IMR-90 (cell line): ENCODE measurements around the gene ZNF486. TPM values are rescaled to one million over a fixed set of nuclear protein-coding genes. Genes with fewer than 3 reads are reported as not detected.

Experiments used
- ATAC-seq: fragments of 200-7000 bp; cut with Tn5 transposase; 2 replicates; pipeline ENCODE4 v1.9.1; 2020; ENCODE audit warnings: low read depth, mild to moderate bottlenecking, moderate library complexity
- BruUV-seq: library from RNA; stranded (reverse); fragments of 400-500 nt; replicated peaks from 2 replicates; lab custom pipeline; 2021; lab: Mats Ljungman, UMichigan
- CTCF ChIA-PET: fragments of 300-600 bp; formaldehyde crosslinking; extraction: SDS; loops from one replicate; lab custom pipeline; 2021; ENCODE audit warnings: antibody characterized with exemption; lab: Yijun Ruan, JAX
- POLR2A ChIA-PET: fragments of 300-600 bp; sonication (Branson Sonifier 250); formaldehyde crosslinking; loops from one replicate; lab custom pipeline; 2022; ENCODE audit warnings: antibody characterized with exemption; ENCODE audit not compliant: unreplicated experiment; lab: Charles Lee
- DNase-seq: peaks from one replicate; pipeline ENCODE4 v3.0.0; 2013
- H2AFZ ChIP-seq: replicated peaks from 2 replicates; pipeline ENCODE3; 2013; ENCODE audit warnings: low read length, mild to moderate bottlenecking; ENCODE audit not compliant: poor library complexity
- H2AK5ac ChIP-seq: 2 replicates; pipeline ENCODE4 v1.6.1; 2013; ENCODE audit warnings: low read depth, low read length, inconsistent platforms
- H2AK9ac ChIP-seq: replicated peaks from 2 replicates; pipeline ENCODE3; 2013; ENCODE audit warnings: mild to moderate bottlenecking, low read depth, low read length, moderate library complexity; ENCODE audit not compliant: poor library complexity
- H2BK120ac ChIP-seq: 2 replicates; pipeline ENCODE4 v1.6.1; 2013; ENCODE audit warnings: low read depth, low read length, inconsistent platforms
- H2BK15ac ChIP-seq: 3 replicates; pipeline ENCODE4 v1.6.1; 2013; ENCODE audit warnings: low read depth, low read length, inconsistent platforms
- H2BK20ac ChIP-seq: 2 replicates; pipeline ENCODE4 v1.6.1; 2013; ENCODE audit warnings: low read depth, mild to moderate bottlenecking, inconsistent platforms, low read length, moderate library complexity
- H2BK5ac ChIP-seq: 2 replicates; pipeline ENCODE4 v1.6.1; 2013; ENCODE audit warnings: mild to moderate bottlenecking, low read depth, low read length, inconsistent platforms; ENCODE audit not compliant: poor library complexity, severe bottlenecking
- H3K14ac ChIP-seq: replicated peaks from 2 replicates; pipeline ENCODE4 v1.6.1; 2013; ENCODE audit warnings: low read depth, low read length, inconsistent platforms
- H3K18ac ChIP-seq: 2 replicates; pipeline ENCODE4 v1.6.1; 2013; ENCODE audit warnings: low read depth, low read length, control low read depth
- H3K23ac ChIP-seq: 2 replicates; pipeline ENCODE4 v1.6.1; 2013; ENCODE audit warnings: low read depth, low read length, inconsistent platforms
- H3K27ac ChIP-seq: 2 replicates; pipeline ENCODE4 v1.5.1; 2013; ENCODE audit warnings: mild to moderate bottlenecking, control low read depth, low read length; ENCODE audit not compliant: insufficient read depth
- H3K27me3 ChIP-seq: 2 replicates; pipeline ENCODE4 v1.6.1; 2013; ENCODE audit warnings: low read length; ENCODE audit not compliant: control insufficient read depth, insufficient read depth
- H3K36me3 ChIP-seq: 2 replicates; pipeline ENCODE4 v1.6.1; 2013; ENCODE audit warnings: low read length, mixed read lengths; ENCODE audit not compliant: control insufficient read depth, insufficient read depth
- H3K4ac ChIP-seq: 2 replicates; pipeline ENCODE4 v1.6.1; 2013; ENCODE audit warnings: low read depth, low read length, inconsistent platforms
- H3K4me1 ChIP-seq: 2 replicates; pipeline ENCODE4 v1.6.1; 2013; ENCODE audit warnings: low read length, mixed read lengths; ENCODE audit not compliant: control insufficient read depth, insufficient read depth
- H3K4me2 ChIP-seq: 2 replicates; pipeline ENCODE4 v1.6.1; 2013; ENCODE audit warnings: low read depth, mild to moderate bottlenecking, control low read depth, low read length, moderate library complexity
- H3K4me3 ChIP-seq: 2 replicates; pipeline ENCODE4 v1.5.1; 2013; ENCODE audit warnings: low read depth, mild to moderate bottlenecking, control low read depth, low read length, moderate library complexity; ENCODE audit not compliant: insufficient read depth
- H3K56ac ChIP-seq: 2 replicates; pipeline ENCODE4 v1.6.1; 2013; ENCODE audit warnings: low read length, inconsistent platforms; ENCODE audit not compliant: insufficient read depth; ENCODE audit errors: extremely low read depth
- H3K79me1 ChIP-seq, 2 experiments: 2 replicates each; pipeline ENCODE4 v1.6.1; 2013; ENCODE audit warnings: low read length in 2 of 2, inconsistent platforms in 1 of 2, low read depth in 1 of 2
- H3K9ac ChIP-seq: 2 replicates; pipeline ENCODE4 v1.6.1; 2013; ENCODE audit warnings: low read depth, low read length, control low read depth
- H3K9me1 ChIP-seq: 2 replicates; pipeline ENCODE4 v1.6.1; 2013; ENCODE audit warnings: low read length, inconsistent platforms; ENCODE audit not compliant: insufficient read depth
- H3K9me3 ChIP-seq: 2 replicates; pipeline ENCODE4 v1.6.1; 2013; ENCODE audit warnings: low read length; ENCODE audit not compliant: control insufficient read depth, insufficient read depth
- H4K20me1 ChIP-seq: 2 replicates; pipeline ENCODE4 v1.6.1; 2013; ENCODE audit warnings: low read length, inconsistent platforms; ENCODE audit not compliant: insufficient read depth
- H4K5ac ChIP-seq: 2 replicates; pipeline ENCODE4 v1.6.1; 2013; ENCODE audit warnings: mild to moderate bottlenecking, low read depth, low read length, control low read depth
- H4K8ac ChIP-seq, 2 experiments: 2 replicates each; pipeline ENCODE4 v1.6.1; 2013; ENCODE audit warnings: low read depth in 2 of 2, low read length in 2 of 2, control low read depth in 1 of 2, inconsistent platforms in 1 of 2
- H4K91ac ChIP-seq: 2 replicates; pipeline ENCODE4 v1.6.1; 2013; ENCODE audit warnings: low read depth, low read length, inconsistent platforms; ENCODE audit not compliant: insufficient read depth
- BHLHE40 ChIP-seq: fragments of 150-350 bp; IDR thresholded peaks from 2 replicates; pipeline ENCODE4 v1.6.1; 2016; ENCODE audit warnings: mild to moderate bottlenecking, low read depth, low read length
- CEBPB ChIP-seq: IDR thresholded peaks from 2 replicates; pipeline ENCODE4 v1.6.1; 2012; ENCODE audit warnings: low read depth, low read length, improper control_type of control experiment
- CHD1 ChIP-seq: IDR thresholded peaks from 2 replicates; pipeline ENCODE4 v1.6.1; 2012; ENCODE audit warnings: low read depth, low read length, improper control_type of control experiment
- CTCF ChIP-seq: conservative IDR thresholded peaks from 2 replicates; pipeline ENCODE4 v1.5.1; 2012; ENCODE audit warnings: mild to moderate bottlenecking, low read depth, low read length, improper control_type of control experiment
- ELK1 ChIP-seq: fragments of 150-350 bp; IDR thresholded peaks from 2 replicates; pipeline ENCODE4 v1.6.1; 2016; ENCODE audit warnings: low read depth, mild to moderate bottlenecking, low read length, moderate library complexity, borderline replicate concordance
- FOS ChIP-seq: fragments of 150-350 bp; IDR thresholded peaks from 2 replicates; pipeline ENCODE4 v1.6.1; 2016; ENCODE audit warnings: low read depth, low read length
- MAFK ChIP-seq: IDR thresholded peaks from 2 replicates; pipeline ENCODE4 v1.6.1; 2012; ENCODE audit warnings: low read depth, low read length, improper control_type of control experiment
- MAZ ChIP-seq: IDR thresholded peaks from 2 replicates; pipeline ENCODE4 v1.6.1; 2012; ENCODE audit warnings: low read depth, mild to moderate bottlenecking, low read length, improper control_type of control experiment, moderate library complexity, borderline replicate concordance
- MXI1 ChIP-seq: IDR thresholded peaks from 2 replicates; pipeline ENCODE4 v1.6.1; 2012; ENCODE audit warnings: low read depth, mild to moderate bottlenecking, low read length, moderate library complexity, borderline replicate concordance
- NFE2L2 ChIP-seq: fragments of 150-350 bp; IDR thresholded peaks from 2 replicates; pipeline ENCODE4 v1.6.1; 2016; ENCODE audit warnings: low read depth, mild to moderate bottlenecking, low read length
- POLR2A ChIP-seq: IDR thresholded peaks from 2 replicates; pipeline ENCODE4 v1.6.1; 2012; ENCODE audit warnings: mild to moderate bottlenecking, low read depth, low read length
- RAD21 ChIP-seq: IDR thresholded peaks from 2 replicates; pipeline ENCODE4 v1.6.1; 2012; ENCODE audit warnings: low read length, improper control_type of control experiment
- RCOR1 ChIP-seq: IDR thresholded peaks from 2 replicates; pipeline ENCODE4 v1.6.1; 2012; ENCODE audit warnings: mild to moderate bottlenecking, low read length, improper control_type of control experiment; ENCODE audit not compliant: insufficient replicate concordance
- RFX5 ChIP-seq: IDR thresholded peaks from 2 replicates; pipeline ENCODE4 v1.8.0; 2012; ENCODE audit warnings: low read depth, mild to moderate bottlenecking, low read length, moderate library complexity
- SMC3 ChIP-seq: fragments of 150-350 bp; IDR thresholded peaks from 2 replicates; pipeline ENCODE4 v1.6.1; 2016; ENCODE audit warnings: low read depth, mild to moderate bottlenecking, antibody characterized with exemption, low read length, moderate library complexity
- WGBS, 2 experiments: methylation state at CpG; one replicate each; pipeline versions ENCODE4 v1.1.5 to v1.1.7; 2013; ENCODE audit warnings: missing lambda C conversion rate in 2 of 2; ENCODE audit not compliant: insufficient read length in 1 of 2; ENCODE audit errors: extremely low coverage in 2 of 2; 5-methylcytosine and 5-hydroxymethylcytosine counted together
- dilution Hi-C: fragments of 300-500 bp; cut with HindIII; formaldehyde crosslinking; loops from one replicate; pipeline ENCODE4 v1.14.3; 2018; ENCODE audit warnings: low sequenced_read_pairs; ENCODE audit not compliant: unreplicated experiment
- in situ Hi-C: fragments of 300-500 bp; cut with MboI; formaldehyde crosslinking; loops from 3 replicates; pipeline ENCODE4 v1.14.3; 2019; ENCODE audit warnings: low sequenced_read_pairs, inconsistent platforms, mixed read lengths
- intact Hi-C: fragments of 100-400 bp; cut with micrococcal nuclease; formaldehyde crosslinking; loops from 2 replicates; pipeline ENCODE4 v1.10.0; 2022
- polyA plus RNA-seq, 3 experiments: library from polyadenylated mRNA; depleted of rRNA; stranded (reverse); fragments of >200 nt; gene quantifications; 2 replicates each; pipeline ENCODE4 v1.2.3, GENCODE V29; 2012; ENCODE audit warnings: low replicate concordance in 1 of 3
- total RNA-seq: library from RNA; depleted of rRNA; stranded (reverse); fragments of >200 nt; gene quantifications from 2 replicates; pipeline ENCODE4 v1.2.3, GENCODE V29; 2012
- TF ChIP-seq, protein P1 (sequence below): fragments of 150-350 bp; IDR thresholded peaks from 2 replicates; pipeline ENCODE4 v1.6.1; 2017; ENCODE audit warnings: mild to moderate bottlenecking, antibody characterized with exemption, low read length, low read depth

The ZNF486 gene
- total and polyA plus RNA-seq, 2 of the 4 experiments (the other 2 are of a cell fraction): 2.2 to 4.1 TPM

DNA sequence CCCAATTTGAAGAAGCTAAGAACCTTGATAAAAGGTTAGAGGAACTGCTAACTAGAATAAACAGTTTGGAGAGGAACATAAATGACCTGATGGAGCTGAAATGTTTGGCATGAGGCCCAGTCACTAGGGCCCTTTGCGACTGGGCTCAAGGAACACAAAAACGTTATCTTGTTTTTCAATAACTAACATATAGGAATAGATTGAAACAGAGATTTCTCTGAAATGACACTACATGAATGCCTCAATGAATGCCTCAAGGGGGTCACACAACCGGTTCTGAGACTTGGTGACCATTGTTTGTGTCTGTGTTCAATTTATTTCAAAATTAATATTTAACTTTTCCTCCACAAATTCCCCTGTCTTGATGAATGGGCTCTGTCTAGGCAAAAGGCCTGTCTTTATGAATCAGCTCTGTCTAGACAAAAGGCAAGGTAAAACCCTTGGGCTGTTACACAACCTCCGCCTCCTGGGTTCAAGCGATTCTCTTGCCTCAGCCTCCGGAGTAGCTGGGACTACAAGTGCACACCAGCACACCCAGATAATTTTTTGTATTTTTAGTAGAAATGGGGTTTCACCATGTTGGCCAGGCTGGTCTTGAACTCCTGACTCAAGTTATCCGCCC lies 932 bp upstream of the ZNF486 start:
- Histone ChIP-seq H3K4me2 (no peak overlapping the region), H3K4ac (no peak overlapping the region), H3K27ac (no peak overlapping the region), H3K18ac (no peak overlapping the region), H3K4me3 (no peak overlapping the region), H3K27me3 (no peaks in the 10 kb centered on the region), H3K9me1 (no peaks in the 10 kb centered on the region), H4K91ac (no peak overlapping the region), H2BK120ac (no peak overlapping the region), H2AK9ac (no peak overlapping the region), H4K20me1 (no peaks in the 10 kb centered on the region), H3K36me3 (peaks cover 9% of the 10 kb centered on the region), H3K9me3 (peaks cover 4% of the 10 kb centered on the region; the same call in 1 of the 2 replicates), H3K79me1 (peaks cover 0 to 9% of the 10 kb centered on the region in 2 experiments; a peak in 3 of 4 replicates), H2BK5ac (no peak overlapping the region), H4K8ac (no peak overlapping the region), H4K5ac (no peak overlapping the region), H3K4me1 (0 out of 2 replicates have a peak, but pooled peaks cover 1% of the 10 kb centered on the region), H3K56ac (no peak overlapping the region), H2AK5ac (no peak overlapping the region), H2AFZ (no peak overlapping the region), H3K23ac (no peak overlapping the region), H3K9ac (no peak overlapping the region), H2BK20ac (no peak overlapping the region), H3K14ac (no peak overlapping the region), H2BK15ac (no peak overlapping the region)
- in situ Hi-C loops (no loop called here), intact Hi-C loops (no loop called here), dilution Hi-C loops (no loop called here)
- WGBS, 2 experiments: no CpG with 5 or more reads among the region's 7 CpGs
- TF ChIP-seq ELK1: no peak
- TF ChIP-seq RCOR1: no peak
- TF ChIP-seq, protein P1, sequence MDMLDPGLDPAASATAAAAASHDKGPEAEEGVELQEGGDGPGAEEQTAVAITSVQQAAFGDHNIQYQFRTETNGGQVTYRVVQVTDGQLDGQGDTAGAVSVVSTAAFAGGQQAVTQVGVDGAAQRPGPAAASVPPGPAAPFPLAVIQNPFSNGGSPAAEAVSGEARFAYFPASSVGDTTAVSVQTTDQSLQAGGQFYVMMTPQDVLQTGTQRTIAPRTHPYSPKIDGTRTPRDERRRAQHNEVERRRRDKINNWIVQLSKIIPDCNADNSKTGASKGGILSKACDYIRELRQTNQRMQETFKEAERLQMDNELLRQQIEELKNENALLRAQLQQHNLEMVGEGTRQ: no peak
- TF ChIP-seq BHLHE40: no peak
- TF ChIP-seq CHD1: no peak
- no peak for TF ChIP-seq POLR2A
- TF ChIP-seq CEBPB: no peak
- TF ChIP-seq MXI1: no peak
- no peak for TF ChIP-seq MAZ
- TF ChIP-seq NFE2L2: no peak
- no peak for TF ChIP-seq MAFK
- TF ChIP-seq CTCF: no peak
- no peak for TF ChIP-seq FOS
- no peak for TF ChIP-seq SMC3
- no peak for TF ChIP-seq RAD21
- no peak for TF ChIP-seq RFX5
- DNase-seq: no peak
- ChIA-PET POLR2A (no interaction called here), CTCF (no interaction called here)
- ATAC-seq: no peak
- no TSS peak for BruUV-seq
